A172 (cell line): ENCODE measurements around the gene C5AR1. TPM values are rescaled to one million over a fixed set of nuclear protein-coding genes. Genes with fewer than 3 reads are reported as not detected.
A peak's percentile ranks its signal among the peaks of the same experiment; 100 is the strongest.
"Not testable (repeated sequence)": the region's sequence is repeated elsewhere in the genome, so short reads cannot be mapped to it uniquely, and the experiment has no call there.

Experiments used
- DNase-seq: peaks from one replicate; pipeline ENCODE4 v3.0.0-alpha.2; 2015; ENCODE audit warnings: low spot score
- total RNA-seq: library from RNA; depleted of rRNA; stranded (reverse); fragments of >200 nt; shearing (Covaris generic); gene quantifications from 2 replicates; pipeline ENCODE4 v1.2.3, GENCODE V29; 2014; rRNA removed

C5AR1 gene
- total RNA-seq, 1 experiment from 2014 or later: not detected

- not testable (repeated sequence) for DNase-seq
Observed at GRCh38 chr19:47365455-47365854, 55.8 kb downstream of the C5AR1 start.

GRCh38 chr19:47370045-47370611 is 60.5 kb downstream of the C5AR1 start:
- peak; percentile 64 for DNase-seq

GRCh38 chr19:47371261-47371660 is 61.6 kb downstream of the C5AR1 start:
- DNase-seq: no peak

Other genes with a start within 250 kb of the C5AR1 start
- 10.1 and 13.1 TPM in 2 replicates for gene ZC3H4, start 196.1 kb upstream of the C5AR1 start, total RNA-seq
- gene SAE1, start 179.0 kb upstream of the C5AR1 start, total RNA-seq: 179 and 185 TPM in 2 replicates
- gene BBC3, start 78.7 kb upstream of the C5AR1 start, total RNA-seq: 5.7 and 7.6 TPM in 2 replicates
- gene CCDC9, start 53.3 kb upstream of the C5AR1 start, total RNA-seq: 2.6 and 3.7 TPM in 2 replicates
- 0.19 and 0.41 TPM in 2 replicates for gene INAFM1, start 35.0 kb upstream of the C5AR1 start, total RNA-seq
- gene C5AR2, start 22.3 kb downstream of the C5AR1 start, total RNA-seq: 0.55 TPM in 1 of 2 replicates, not detected in the other
- gene DHX34, start 39.5 kb downstream of the C5AR1 start, total RNA-seq: 7.5 and 10.4 TPM in 2 replicates
- gene MEIS3, start 109.7 kb downstream of the C5AR1 start, total RNA-seq: 27.5 and 31.9 TPM in 2 replicates
- not detected in 2 replicates for gene SLC8A2, start 162.0 kb downstream of the C5AR1 start, total RNA-seq
- gene KPTN, start 174.4 kb downstream of the C5AR1 start, total RNA-seq: 3.0 and 4.2 TPM in 2 replicates
- gene NAPA, start 205.2 kb downstream of the C5AR1 start, total RNA-seq: 70.1 and 91.7 TPM in 2 replicates